DMS114 treated with DMSO at 0.1 percent for 48 hours (cell line): ENCODE measurements around the gene IFITM10.

Source experiments
- DNase-seq: peaks from one replicate; lab custom pipeline; 2025; ENCODE audit not compliant: unreplicated experiment; lab: John Stamatoyannopoulos, UW

The IFITM10 gene

GRCh38 chr11:1742371-1742770, 8.0 kb downstream of the IFITM10 start:
- no peak for DNase-seq

- DNase-seq = no peak
These were observed 8.7 kb downstream of the IFITM10 start for GRCh38 chr11:1741741-1742140.

- DNase-seq = no peak
These were observed 9.4 kb downstream of the IFITM10 start for GRCh38 chr11:1740786-1741530.

- DNase-seq = no peak
These were observed 10.8 kb downstream of the IFITM10 start for GRCh38 chr11:1739576-1739975.

- DNase-seq = no peak
These were observed 12.0 kb downstream of the IFITM10 start for GRCh38 chr11:1738380-1738779.

GRCh38 chr11:1737080-1737757, 13.2 kb downstream of the IFITM10 start:
- DNase-seq = no peak

GRCh38 chr11:1736447-1736992, 13.9 kb downstream of the IFITM10 start:
- DNase-seq = no peak

GRCh38 chr11:1735271-1735670, 15.1 kb downstream of the IFITM10 start:
- DNase-seq = no peak

GRCh38 chr11:1734641-1735081, 15.7 kb downstream of the IFITM10 start:
- DNase-seq = no peak

GRCh38 chr11:1733716-1734640, 16.4 kb downstream of the IFITM10 start:
- no peak for DNase-seq

- no peak for DNase-seq
These were observed 17.2 kb downstream of the IFITM10 start for GRCh38 chr11:1733009-1733715.

- DNase-seq = no peak
These were observed 17.9 kb downstream of the IFITM10 start for GRCh38 chr11:1732418-1733008.

- DNase-seq = no peak
These were observed 18.8 kb downstream of the IFITM10 start for GRCh38 chr11:1731451-1732059.

GRCh38 chr11:1730059-1730629, 20.3 kb downstream of the IFITM10 start:
- no peak for DNase-seq

GRCh38 chr11:1729692-1730011, 20.7 kb downstream of the IFITM10 start:
- no peak for DNase-seq

GRCh38 chr11:1728931-1729691, 21.3 kb downstream of the IFITM10 start:
- DNase-seq = no peak

GRCh38 chr11:1728301-1728700, 22.1 kb downstream of the IFITM10 start:
- DNase-seq = no peak

- no peak for DNase-seq
These were observed 22.5 kb downstream of the IFITM10 start for GRCh38 chr11:1727861-1728260.
